GM21825 (cell line): ENCODE data around the gene ADAP1.

ENCODE experiments used
- ATAC-seq: cut with Tn5 transposase; IDR thresholded peaks from one replicate; pipeline ENCODE4 v1.9.1; 2021; ENCODE audit warnings: mild to moderate bottlenecking, moderate library complexity; ENCODE audit not compliant: unreplicated experiment

Gene ADAP1

DNA sequence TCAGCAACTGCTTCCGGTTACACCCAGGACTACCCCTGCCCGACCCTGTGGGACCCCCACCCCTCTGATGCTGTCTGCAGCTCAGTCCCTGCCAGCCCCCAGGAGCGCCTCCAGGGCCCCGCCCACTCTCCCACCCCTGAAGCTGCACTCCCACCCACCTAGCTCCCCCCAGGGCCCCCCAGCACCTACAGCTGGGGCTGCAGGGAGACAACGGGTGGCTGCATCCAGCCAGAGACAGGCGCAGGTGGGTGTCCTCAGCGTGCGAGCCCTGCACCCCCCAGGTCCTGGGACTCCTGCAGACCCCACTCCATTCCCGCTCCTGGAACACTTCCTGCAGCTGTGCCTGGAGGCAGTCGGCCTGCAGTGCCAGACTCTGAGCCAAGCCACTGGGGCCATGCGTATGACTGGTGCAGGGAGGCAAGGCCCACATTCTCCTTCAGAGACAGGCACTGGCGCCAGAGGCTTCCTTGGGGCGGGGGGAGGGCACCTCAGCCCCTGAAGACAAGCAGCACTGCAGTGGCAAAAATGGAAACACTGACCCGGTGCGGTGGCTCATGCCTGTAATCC is 34.6 kb upstream of the ADAP1 start:
- no peak for ATAC-seq

DNA sequence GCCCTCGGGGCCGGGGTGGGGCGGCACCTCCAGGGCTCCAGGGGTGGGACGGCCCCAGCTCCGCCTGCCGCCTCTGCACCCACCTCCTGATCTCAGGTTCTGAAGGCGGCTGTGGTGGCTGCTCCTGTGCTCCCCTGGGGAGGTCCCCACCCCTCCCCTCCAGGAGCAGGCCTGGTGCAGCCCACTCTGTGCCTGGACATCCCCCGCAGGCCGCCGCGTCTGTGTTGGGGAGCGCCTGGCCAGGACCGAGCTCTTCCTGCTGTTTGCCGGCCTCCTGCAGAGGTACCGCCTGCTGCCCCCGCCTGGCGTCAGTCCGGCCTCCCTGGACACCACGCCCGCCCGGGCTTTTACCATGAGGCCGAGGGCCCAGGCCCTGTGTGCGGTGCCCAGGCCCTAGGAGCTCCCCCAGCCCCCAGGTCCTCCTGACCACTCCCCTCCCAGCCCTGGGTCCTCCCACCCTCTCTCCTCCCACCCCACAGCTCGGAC is 34.0 kb upstream of the ADAP1 start:
- ATAC-seq: no peak

DNA sequence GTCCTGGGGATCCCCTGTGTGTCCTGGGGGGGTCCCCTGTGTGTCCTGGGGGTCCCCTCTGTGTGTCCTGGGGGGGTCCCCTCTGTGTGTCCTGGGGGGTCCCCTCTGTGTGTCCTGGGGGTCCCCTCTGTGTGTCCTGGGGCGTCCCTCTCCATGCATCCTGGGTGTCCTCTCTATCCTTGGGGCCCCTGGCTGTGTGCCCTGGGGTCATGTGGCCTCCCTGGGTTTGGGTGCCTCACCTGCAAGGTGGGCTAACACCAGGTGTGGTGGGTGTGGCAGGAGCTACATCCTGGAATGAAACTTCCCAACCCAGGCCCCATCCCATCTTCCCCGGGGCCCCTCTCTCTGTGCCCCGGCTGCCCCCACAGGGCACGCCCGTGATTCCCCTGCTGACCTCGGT is 33.4 kb upstream of the ADAP1 start:
- ATAC-seq: no peak

DNA sequence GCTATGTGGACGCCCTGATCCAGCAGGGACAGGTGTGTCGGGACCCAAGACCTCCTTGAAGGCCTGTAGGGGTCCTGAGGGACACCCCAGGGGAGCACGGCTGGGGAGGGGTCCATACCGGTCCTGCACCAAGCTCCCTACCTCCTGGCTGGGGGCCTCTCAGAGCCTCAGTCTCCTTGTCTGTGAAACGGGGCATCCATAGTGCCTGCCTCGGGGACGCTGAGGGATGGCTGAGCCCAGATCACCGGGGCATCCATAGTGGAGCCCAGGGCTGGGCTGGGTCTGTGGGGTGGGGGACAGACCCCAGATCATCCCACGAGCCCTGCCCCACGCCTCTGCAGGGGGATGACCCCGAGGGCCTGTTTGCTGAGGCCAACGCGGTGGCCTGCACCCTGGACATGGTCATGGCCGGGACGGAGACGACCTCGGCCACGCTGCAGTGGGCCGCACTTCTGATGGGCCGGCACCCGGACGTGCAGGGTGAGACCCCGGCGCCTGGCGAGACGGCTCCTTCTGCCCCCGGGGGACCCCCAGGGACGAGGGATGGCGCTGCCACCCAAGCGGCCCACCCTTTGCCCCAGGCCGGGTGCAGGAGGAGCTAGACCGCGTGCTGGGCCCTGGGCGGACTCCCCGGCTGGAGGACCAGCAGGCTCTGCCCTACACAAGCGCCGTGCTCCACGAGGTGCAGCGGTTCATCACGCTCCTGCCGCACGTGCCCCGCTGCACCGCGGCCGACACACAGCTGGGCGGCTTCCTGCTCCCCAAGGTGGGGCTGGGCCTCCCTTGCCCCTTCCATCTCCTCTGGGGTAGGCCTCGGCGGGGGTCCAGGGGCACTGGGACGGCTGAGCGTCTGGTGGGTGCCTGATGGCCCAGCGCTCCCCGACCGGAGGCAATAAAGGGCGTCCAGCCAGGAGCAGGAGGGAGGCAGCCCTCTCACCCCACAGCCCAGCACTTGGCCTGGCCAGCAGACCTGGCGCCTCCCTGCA is 32.6 kb upstream of the ADAP1 start:
- ATAC-seq: no peak

DNA sequence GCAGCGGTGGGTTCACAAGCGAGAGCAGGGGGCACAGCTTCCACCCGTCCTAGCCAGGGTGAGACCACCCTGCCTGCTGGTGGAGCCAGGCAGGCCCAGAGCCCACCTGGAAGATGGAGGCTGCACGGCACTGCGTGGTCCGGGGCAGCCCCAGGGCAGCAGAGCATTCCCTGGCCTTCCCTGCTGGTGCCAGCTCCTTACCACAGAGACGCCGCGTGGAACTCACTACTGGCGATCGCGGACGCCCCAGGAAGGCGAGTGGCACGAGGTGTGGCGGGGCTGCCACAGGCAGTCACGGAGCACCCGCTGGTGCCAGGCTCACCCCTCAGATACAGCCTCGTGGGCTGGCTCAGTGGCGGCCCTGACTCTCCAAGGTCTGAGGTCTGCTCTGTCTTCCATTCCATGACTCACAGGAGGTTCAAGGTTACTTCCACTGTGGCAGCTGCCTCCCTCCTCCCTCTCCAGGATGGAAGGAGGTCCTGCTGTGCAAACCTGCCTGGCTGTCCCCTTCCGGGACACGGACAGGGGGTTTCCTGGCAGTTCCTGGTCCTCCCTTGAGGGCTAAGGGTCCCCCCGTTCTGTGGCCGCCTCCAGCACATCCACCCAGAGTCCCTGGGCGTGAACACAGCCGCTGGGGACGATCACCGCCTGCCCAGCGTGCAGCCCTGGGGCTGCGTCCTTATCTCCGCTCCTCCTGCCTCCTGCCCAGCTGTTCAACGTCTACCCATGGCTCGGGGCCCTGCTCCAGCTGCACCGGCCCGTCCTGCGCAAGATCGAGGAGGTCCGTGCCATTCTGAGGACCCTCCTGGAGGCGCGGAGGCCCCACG is 31.6 kb upstream of the ADAP1 start:
- no peak for ATAC-seq

DNA sequence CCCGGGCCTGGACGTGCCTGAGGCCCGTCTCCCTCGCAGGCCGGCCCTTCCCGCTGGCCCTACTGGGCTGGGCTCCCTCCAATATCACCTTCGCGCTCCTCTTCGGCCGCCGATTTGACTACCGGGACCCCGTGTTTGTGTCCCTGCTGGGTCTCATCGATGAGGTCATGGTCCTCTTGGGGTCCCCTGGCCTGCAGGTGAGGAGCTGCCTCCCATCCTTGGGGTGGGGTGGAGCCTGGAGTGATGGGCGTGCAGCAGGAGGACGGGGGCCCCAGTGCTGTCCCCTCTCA is 30.6 kb upstream of the ADAP1 start:
- ATAC-seq: no peak

DNA sequence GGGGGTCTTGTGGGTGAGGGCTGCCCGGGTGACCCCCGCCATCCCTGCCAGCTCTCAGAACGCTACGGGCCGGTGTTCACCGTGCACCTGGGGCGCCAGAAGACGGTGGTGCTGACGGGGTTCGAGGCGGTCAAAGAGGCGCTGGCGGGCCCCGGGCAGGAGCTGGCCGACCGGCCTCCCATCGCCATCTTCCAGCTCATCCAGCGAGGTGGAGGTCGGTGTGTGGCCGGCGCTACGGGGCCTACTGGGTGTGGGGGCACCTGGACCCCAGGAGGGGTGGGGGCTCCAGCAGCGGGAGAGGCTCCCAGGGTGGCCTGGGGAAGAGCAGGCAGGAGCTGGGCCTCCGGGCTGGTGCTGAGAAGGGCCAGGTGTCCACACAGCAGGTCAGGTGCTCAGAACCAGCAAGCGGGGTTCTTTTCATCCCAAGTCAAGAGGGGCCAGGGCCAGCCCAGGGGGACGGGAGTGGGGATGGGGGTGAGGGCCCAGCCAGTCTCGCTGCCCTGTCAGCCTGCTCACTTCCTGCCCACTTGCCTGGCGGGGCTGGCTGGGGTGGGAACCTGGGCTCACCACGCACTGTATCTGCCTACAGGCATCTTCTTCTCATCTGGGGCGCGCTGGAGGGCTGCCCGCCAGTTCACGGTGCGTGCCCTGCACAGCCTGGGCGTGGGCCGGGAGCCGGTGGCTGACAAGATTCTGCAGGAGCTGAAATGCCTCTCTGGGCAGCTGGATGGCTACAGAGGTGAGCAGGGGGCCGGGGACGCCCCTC is 30.1 kb upstream of the ADAP1 start:
- ATAC-seq: no peak

DNA sequence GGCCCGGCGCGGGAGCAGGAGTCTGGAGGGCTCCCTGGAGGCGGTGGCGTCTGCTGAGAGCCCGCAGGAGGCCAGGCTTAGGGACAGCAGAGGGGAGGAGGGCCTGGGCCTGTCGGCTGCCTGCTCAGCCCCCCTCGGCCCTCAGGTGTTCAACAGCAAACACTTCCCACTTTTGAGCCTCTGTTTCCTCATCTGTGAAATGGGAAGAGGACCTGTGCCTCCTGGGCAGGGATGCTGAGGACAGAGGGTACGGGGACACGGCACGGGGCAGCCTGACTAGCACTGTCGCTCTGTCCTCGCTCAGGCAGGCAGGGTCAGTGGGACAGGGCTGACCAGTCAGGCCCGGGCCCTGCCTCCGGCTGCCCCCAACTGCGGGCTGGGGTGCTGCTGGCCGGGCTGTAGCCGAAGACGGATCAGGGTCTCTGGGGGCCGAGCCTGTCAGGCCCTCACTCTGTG is 29.2 kb upstream of the ADAP1 start:
- ATAC-seq: no peak

DNA sequence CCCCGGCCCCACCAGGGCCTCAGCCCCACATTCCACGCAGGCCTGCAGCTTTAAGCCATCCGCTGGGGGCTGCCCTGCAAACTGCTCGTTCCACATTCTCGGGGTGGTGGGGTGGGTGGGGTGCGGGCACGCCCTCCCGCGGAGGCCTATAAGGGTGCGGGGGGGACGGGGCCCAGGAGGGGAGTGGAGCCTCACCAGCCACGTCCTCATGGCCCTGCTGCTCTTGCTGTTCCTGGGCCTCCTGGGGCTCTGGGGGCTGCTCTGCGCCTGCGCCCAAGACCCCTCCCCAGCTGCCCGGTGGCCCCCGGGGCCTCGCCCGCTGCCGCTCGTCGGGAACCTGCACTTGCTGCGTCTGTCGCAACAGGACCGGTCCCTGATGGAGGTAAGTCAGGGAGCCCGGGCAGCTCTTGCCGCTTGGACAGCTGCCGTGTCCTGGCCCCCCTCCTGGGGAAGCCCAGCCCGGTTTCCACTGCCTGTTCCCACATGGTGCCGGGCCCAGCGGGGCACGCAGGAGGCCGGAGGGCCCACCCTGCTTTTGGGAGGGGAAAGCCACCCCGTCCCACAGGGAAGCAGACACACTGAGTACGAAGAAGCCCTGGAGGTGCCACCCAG is 28.6 kb upstream of the ADAP1 start, which contains the start of gene CYP2W1:
Gene CYP2W1 (plus strand): TSS at position 178 of the 612 bp plus-strand sequence. CDS start 31 bp downstream, at position 209.
- ATAC-seq: no peak

DNA sequence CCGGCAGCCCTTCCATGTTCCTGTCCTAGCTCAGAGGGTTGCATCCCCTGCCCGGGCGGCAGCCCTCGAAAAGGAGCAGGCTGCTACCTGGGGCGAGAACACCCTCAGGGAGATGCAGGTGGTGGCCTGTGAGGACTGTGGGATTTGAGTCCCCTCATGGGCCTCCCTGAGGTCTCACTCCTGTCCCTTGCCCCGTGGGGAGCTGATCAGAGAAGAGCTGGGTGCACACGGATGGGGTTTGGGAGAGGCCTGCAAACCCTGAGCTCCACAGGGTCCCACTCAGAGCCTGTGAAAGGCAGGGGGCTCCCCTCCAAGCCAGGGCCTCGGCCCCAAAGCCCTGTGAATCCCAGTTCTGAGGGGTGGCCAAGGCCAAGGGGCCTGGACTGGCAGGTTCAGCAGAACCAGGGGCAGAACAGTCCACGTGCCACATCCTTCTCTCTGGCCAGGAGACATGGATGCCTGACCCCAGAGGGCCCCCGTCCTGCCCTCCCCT is 28.1 kb upstream of the ADAP1 start:
- no peak for ATAC-seq

DNA sequence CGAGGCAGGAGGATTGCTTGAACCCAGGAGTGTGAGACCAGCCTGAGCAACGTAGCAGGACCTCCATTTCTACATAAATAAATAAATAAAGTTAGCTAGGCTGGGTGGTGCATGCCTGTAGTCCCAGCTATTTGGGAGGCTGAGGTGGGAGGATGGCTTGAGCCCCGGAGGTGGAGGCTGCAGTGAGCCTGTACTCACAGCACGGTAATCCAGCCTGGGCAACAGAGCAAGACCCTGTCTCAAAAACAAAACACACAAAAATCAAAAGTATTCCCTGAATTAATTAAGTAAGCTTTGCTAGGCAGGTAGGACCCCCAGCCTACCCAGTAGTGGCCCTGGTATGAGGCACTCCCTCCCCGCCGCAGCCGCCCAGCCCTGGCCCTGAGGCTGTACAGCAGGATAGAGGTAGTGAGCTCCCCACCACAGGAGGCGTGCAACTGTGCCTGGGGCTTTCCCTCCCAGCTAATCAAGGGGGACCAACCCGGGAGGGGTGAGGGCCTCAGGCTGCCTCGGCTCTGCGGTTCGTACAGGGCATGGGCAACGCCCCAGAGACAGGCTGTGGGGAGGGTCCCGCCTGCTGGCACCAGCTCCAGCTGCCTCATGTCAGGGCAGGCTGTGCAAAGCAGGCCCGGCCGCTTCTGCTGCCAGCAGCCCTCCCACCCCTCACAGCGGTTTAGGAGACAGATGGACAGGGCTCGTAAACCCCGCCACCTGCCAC is 27.5 kb upstream of the ADAP1 start:
- no peak for ATAC-seq

DNA sequence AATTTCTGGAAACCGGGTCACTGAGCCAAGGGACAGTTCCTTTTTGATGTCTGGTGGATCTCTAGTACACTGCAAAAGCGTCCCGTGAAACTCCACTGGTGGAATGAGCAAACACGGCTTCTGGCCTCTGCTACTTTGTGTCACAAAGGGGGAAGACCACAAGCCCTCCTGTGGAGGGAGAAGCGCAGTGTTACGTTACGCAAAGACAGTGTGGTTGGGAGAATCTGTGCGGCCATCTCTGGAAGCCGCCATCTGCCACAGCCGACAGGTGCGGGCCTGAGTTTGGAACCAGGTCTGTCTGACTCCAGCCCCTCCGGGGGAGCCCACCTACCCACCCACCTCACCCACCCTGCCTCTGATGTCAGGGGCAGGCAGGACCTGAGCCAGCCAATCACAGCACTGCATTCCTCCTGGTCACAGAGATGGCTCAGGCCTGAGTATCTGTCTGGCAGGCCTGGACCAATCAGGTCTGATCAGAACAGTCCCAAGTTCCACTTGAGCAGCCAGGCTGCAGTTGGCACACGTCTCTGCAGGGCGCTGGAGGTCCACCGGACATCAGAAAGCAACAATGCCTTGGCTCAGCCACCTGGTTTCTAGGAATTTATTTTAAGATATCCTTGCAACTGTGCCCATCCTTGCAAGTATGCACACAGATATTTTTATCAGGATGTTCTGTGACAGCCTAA is 25.5 kb upstream of the ADAP1 start:
- no peak for ATAC-seq

DNA sequence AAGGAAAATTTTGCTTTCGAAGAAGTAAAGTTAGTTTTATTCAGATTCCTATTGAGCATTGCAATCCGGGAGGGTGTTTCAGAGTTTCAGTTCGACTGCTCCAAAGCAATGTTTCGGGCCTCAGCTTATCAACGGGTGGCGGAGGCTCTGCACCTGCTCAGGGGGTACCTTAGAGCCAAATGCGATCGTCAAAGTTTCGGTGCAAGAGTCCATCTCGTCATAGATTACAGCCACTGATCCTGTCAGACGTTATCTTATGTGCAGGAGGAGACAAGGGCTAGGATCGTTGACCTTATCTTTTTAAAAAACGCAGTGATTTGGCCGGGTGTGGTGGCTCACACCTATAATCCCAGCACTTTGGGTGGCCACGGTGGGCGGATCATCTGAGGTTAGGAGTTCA is 24.7 kb upstream of the ADAP1 start:
- no peak for ATAC-seq

DNA sequence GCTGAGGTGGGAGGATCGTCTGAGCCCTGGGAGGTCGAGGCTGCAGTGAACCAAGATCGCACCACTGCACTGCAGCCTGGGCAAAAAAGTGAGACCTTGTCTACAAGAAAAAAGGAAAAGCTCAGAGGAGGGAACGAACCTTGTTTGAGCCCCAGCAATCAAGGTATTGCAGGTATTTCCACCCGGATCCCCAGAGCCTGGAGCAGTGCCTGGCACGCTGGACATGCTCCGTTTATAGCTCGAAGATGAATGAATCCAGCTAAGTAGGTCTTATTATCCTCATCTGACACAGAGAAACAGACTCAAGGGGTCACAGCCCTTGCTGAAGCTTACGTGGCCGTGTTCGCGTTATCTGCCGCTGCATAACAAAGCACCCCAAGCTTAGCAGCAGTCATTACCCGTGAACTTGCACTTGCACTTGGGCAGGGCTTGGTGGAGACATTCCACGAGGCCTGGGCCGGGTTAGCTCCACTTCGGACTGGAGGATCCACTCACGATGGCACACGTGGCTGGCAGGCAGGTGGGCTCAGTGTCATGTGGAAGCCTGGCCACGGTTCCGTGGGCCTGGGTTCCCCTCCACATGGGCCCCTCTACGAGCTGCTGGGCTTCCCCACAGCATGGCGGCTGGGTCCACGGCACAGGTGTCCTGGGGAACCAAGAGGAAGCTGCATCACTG is 24.1 kb upstream of the ADAP1 start:
- ATAC-seq: no peak

DNA sequence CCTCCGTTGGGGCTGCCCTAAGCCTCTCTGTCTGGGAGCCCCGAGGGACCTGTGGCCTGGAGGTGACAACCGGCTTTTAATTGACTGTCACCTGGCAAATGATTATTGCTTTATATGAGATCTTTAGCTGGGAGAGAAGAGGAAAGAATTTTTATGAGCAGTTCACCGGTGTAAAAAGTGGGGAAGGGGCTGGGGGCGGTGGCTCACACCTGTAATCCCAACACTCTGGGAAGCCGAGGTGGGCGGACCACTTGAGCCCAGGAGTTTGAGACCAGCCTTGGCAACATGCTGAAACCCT is 23.5 kb upstream of the ADAP1 start:
- ATAC-seq: no peak

DNA sequence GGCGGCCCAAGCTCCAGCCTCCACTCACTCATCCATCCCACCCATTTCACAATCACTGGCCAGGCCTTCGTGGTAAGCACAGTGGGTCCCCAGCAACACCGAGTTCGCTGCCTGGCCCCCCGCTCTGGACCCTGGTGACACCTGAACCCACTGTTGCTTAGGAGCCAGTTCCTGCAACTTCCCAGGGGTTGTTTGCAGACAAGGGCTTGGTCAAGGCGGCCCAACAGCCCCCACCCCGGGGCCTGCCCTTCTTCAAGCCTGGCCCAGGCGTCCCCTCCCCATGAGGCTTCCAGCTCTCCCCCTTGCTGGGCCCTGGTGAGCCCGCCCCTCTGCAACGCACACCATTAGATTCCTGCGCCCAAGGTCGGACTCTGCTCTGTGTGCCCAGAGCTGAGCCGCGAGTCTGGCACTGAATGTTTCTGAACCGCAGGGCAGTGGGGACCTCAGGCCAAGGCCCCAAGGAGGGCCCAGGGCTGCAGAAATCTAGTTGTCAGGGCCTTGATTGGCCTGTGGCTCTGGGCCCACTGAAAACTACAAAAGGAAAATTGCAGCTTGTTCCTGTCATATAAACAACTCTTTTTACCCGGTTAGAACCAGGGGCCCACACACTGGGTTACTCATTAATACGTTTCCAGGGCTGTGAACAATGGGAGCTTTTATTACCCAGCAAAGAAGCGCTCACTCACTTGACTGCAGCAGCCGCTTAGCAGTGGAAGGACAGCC is 23.0 kb upstream of the ADAP1 start:
- peak; percentile 43 for ATAC-seq

DNA sequence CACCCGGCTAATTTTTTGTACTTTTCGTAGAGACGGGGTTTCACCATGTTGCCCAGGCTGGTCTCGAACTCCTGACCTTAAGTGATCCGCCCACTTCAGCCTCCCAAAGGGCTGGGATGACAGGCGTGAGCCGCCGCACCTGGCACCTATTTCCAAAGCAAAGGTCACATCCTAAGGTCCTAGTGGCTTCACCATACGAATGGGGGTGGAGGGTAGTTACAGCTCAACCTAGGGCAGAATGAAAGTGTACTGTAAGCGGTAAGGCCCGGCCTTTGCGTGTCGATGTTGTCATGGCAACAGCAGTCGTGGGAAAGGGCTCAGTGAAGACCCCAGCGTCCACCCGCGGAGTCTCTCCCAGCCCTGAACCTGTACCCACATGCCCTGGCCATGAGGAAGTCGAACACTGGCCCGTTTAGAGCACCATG is 22.4 kb upstream of the ADAP1 start:
- no peak for ATAC-seq
